ENCODE measurements around the gene ABCB9.
"Not testable (repeated sequence)": the region's sequence is repeated elsewhere in the genome, so short reads cannot be mapped to it uniquely, and the experiment has no call there.

The ABCB9 gene

GRCh38 chr12:122943196-122943595, 23.1 kb downstream of the ABCB9 start:
- no peak overlapping the region for H3K4me3 ChIP-seq (ENCODE audit: low read length)
- DNase-seq (ENCODE audit: low read depth), result no peak

GRCh38 chr12:122942637-122943036, 23.6 kb downstream of the ABCB9 start:
- TF ChIP-seq CTCF (conservative IDR thresholded peaks at IDR 0.05; ENCODE audit: low read length), result no peak
- no peak for DNase-seq (ENCODE audit: low read depth)
- no peak overlapping the region for H3K4me3 ChIP-seq (ENCODE audit: low read length)

More at GRCh38 chr12:122943196-122943595, 23.1 kb downstream of the ABCB9 start:
- no peak for TF ChIP-seq CTCF (conservative IDR thresholded peaks at IDR 0.05; ENCODE audit: low read length)

- peak; percentile 31 for DNase-seq (ENCODE audit: low read depth)
- not testable (repeated sequence) for H3K4me3 ChIP-seq (ENCODE audit: low read length)
Measured at GRCh38 chr12:122941351-122941750, 24.9 kb downstream of the ABCB9 start.

GRCh38 chr12:122939125-122939524, 27.1 kb downstream of the ABCB9 start:
- no peak overlapping the region for H3K4me3 ChIP-seq (ENCODE audit: low read length)
- no peak for TF ChIP-seq CTCF (conservative IDR thresholded peaks at IDR 0.05; ENCODE audit: low read length)
- no peak for DNase-seq (ENCODE audit: low read depth)

GRCh38 chr12:122937622-122938091, 28.6 kb downstream of the ABCB9 start:
- no peak for TF ChIP-seq CTCF (conservative IDR thresholded peaks at IDR 0.05; ENCODE audit: low read length)
- no peak overlapping the region for H3K4me3 ChIP-seq (ENCODE audit: low read length)
- DNase-seq (ENCODE audit: low read depth), result peak; percentile 47

DNA sequence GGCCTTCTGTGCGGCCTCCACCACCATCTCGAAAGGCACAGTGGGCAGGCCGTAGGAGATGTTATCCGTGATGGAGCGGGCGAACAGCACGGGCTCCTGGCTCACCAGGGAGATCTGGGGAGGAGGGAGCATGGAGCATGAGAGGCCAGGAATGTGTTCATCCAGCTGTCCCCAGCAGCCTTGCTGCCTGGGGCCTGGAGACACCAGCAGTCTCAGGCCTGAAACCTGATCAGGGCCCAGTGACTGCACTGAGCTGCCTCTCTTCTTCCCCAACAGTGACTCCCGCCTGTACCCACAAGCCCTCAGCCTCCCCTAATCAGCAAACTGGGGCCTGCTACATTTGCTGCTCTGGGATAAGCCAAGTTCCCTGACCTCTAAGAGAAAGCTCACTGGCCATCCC, 30.9 kb downstream of the ABCB9 start:
- TF ChIP-seq CTCF (conservative IDR thresholded peaks at IDR 0.05; ENCODE audit: low read length), result no peak

DNA sequence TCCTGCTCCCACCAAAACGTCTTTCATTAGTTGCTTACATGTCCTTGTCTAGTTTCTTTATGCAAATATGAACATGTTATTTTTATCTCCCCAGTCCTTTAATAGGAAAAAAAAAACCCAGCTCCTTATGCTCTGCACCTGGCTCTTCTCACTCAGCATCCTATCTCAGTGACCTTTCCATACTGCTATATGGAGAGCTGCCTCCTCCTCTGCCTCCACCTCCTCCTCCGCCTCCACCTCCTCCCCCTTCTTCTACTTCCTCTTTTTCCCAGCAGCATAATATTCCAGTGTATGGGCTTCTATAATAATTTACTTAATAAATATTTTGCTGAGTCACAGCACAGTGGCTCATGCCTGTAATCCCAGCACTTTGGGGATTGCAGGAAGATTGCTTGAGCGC, 31.5 kb downstream of the ABCB9 start:
- no peak for TF ChIP-seq CTCF (conservative IDR thresholded peaks at IDR 0.05; ENCODE audit: low read length)
- DNase-seq (ENCODE audit: low read depth), result no peak
- no peak overlapping the region for H3K4me3 ChIP-seq (ENCODE audit: low read length)

More for the DNA sequence above, 30.9 kb downstream of the ABCB9 start:
- DNase-seq (ENCODE audit: low read depth), result no peak
- H3K4me3 ChIP-seq (ENCODE audit: low read length), result no peak overlapping the region

GRCh38 chr12:122932207-122932606, 34.1 kb downstream of the ABCB9 start:
- H3K4me3 ChIP-seq (ENCODE audit: low read length), result no peak overlapping the region
- DNase-seq (ENCODE audit: low read depth), result no peak
- no peak for TF ChIP-seq CTCF (conservative IDR thresholded peaks at IDR 0.05; ENCODE audit: low read length)
